Peyer's patch (tissue), 4 donors: ENCODE data around the gene TFF2. TPM values are rescaled to one million over a fixed set of nuclear protein-coding genes. Genes with fewer than 3 reads are reported as not detected.

Source experiments
- DNase-seq, 3 donors: peaks; one replicate each; pipeline ENCODE4 v3.0.0-alpha.2; 2017 to 2019
- H3K27ac ChIP-seq, 4 donors: fragments of 200-600 bp; sonication (generic); one replicate each; pipeline ENCODE4 v1.5.1; 2016 to 2019
- H3K27me3 ChIP-seq, 2 donors: fragments of 200-600 bp; sonication (generic); one replicate each; pipeline ENCODE4 v1.5.1; 2019
- H3K36me3 ChIP-seq, 3 donors: fragments of 200-600 bp; sonication (generic); one replicate each; pipeline ENCODE4 v1.5.1; 2016 to 2019
- H3K4me1 ChIP-seq, 4 donors: fragments of 200-600 bp; sonication (generic); one replicate each; pipeline ENCODE4 v1.5.1; 2016 to 2019
- H3K4me3 ChIP-seq, 4 donors: fragments of 200-600 bp; sonication (generic); 1 replicate in 3 of 4; 2 replicates in 1 of 4; pipeline ENCODE4 v1.5.1; 2016 to 2019; ENCODE audit warnings: mild to moderate bottlenecking in 1 of 4
- H3K9me3 ChIP-seq, 4 donors: fragments of 200-600 bp; sonication (generic); one replicate each; pipeline ENCODE4 v1.5.1; 2016 to 2019; ENCODE audit warnings: mild to moderate bottlenecking in 1 of 4
- POLR2A ChIP-seq, 2 donors: fragments of 450-650 bp; IDR thresholded peaks; one replicate each; pipeline ENCODE4 v1.5.1; 2017; ENCODE audit warnings: antibody characterized with exemption in 2 of 2, mild to moderate bottlenecking in 2 of 2, moderate library complexity in 2 of 2
- total RNA-seq, 4 donors: library from RNA; depleted of rRNA; stranded (reverse); fragments of >200 nt; gene quantifications; one replicate each; pipeline ENCODE4 v1.1.0, GENCODE V29; 2016
- TF ChIP-seq, protein P1 (sequence below), 6 experiments: fragments of 450-650 bp in 4 of 6; fragments of 200-600 bp in 2 of 6; sonication (generic) in 1 of 6; IDR thresholded peaks; one replicate each; pipeline ENCODE4 v1.5.1; 2017 to 2019; ENCODE audit warnings: antibody characterized with exemption in 6 of 6, mild to moderate bottlenecking in 3 of 6, moderate library complexity in 1 of 6

The TFF2 gene
- total RNA-seq, 4 donors from 2014 or later = 6.7 TPM; not detected in 3

DNA sequence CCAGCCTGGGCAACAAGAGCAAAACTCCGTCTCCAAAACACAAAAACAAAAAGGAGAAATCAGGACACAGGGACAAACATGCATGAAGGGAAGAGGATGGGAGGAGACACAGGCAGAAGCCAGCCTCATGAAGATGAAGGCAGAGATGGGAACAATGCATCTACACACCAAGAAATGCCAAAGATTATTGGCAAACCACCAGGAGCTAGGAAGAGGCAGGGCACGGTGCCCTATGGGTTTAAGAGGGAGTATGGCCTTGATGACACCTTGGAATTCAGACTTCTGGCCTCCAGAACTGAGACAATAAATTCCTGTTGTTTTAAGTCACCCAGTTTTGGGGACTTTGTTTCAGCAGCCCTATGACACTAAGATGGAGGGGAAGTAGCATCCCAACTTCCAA lies 39.9 kb upstream of the TFF2 start:
- Histone ChIP-seq H3K27ac (no peak overlapping the region), H3K9me3 (no peaks in the 10 kb centered on the region), H3K4me1 (peaks cover 0 to 8% (median 0%) of the 10 kb centered on the region in 4 donors), H3K36me3 (no peaks in the 10 kb centered on the region), H3K27me3 (no peaks in the 10 kb centered on the region), H3K4me3 (no peak overlapping the region)
- DNase-seq = no peak
- TF ChIP-seq POLR2A (IDR thresholded peaks at IDR 0.05) = no peak
- TF ChIP-seq, protein P1, sequence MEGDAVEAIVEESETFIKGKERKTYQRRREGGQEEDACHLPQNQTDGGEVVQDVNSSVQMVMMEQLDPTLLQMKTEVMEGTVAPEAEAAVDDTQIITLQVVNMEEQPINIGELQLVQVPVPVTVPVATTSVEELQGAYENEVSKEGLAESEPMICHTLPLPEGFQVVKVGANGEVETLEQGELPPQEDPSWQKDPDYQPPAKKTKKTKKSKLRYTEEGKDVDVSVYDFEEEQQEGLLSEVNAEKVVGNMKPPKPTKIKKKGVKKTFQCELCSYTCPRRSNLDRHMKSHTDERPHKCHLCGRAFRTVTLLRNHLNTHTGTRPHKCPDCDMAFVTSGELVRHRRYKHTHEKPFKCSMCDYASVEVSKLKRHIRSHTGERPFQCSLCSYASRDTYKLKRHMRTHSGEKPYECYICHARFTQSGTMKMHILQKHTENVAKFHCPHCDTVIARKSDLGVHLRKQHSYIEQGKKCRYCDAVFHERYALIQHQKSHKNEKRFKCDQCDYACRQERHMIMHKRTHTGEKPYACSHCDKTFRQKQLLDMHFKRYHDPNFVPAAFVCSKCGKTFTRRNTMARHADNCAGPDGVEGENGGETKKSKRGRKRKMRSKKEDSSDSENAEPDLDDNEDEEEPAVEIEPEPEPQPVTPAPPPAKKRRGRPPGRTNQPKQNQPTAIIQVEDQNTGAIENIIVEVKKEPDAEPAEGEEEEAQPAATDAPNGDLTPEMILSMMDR (IDR thresholded peaks at IDR 0.05) = no peak

DNA sequence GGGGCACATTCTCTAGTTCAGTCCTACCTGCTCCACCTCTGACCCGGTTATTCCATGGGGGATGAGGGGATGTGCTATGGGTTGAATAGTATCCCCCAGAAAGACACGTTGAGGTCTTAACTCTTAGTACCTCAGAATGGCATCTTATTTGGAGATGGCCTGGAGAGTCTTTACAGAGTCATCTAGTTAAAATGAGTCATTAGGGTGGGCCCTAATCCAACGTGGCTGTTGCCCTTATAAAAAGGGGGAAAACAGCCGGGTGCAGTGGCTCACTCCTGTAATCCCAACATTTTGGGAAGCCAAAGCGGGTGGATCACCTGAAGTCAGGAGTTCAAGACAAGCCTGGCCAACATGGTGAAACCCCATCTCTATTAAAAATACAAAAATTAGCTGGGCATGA lies 39.4 kb upstream of the TFF2 start:
- H3K27me3 ChIP-seq = no peaks in the 10 kb centered on the region
- DNase-seq = no peak
- no peak for TF ChIP-seq POLR2A (IDR thresholded peaks at IDR 0.05)
- TF ChIP-seq, protein P1 (IDR thresholded peaks at IDR 0.05) = no peak
- no peak overlapping the region for H3K4me3 ChIP-seq
- H3K4me1 ChIP-seq = peaks cover 0 to 13% (median 0%) of the 10 kb centered on the region in 4 donors
- H3K9me3 ChIP-seq = no peaks in the 10 kb centered on the region
- H3K36me3 ChIP-seq = no peaks in the 10 kb centered on the region
- no peak overlapping the region for H3K27ac ChIP-seq

- peak overlapping the region in 2 of 4 donors; percentile 11 to 21 for H3K4me3 ChIP-seq
- H3K27me3 ChIP-seq = no peaks in the 10 kb centered on the region
- TF ChIP-seq, protein P1 (IDR thresholded peaks at IDR 0.05) = no peak
- TF ChIP-seq POLR2A (IDR thresholded peaks at IDR 0.05) = no peak
- peaks cover 0 to 16% (median 2%) of the 10 kb centered on the region in 4 donors for H3K4me1 ChIP-seq
- H3K27ac ChIP-seq = peak overlapping the region in 2 of 4 donors; percentile 28 to 51
- H3K36me3 ChIP-seq = no peaks in the 10 kb centered on the region
- DNase-seq = peak in 1 of 3 donors; percentile 53
- H3K9me3 ChIP-seq = no peaks in the 10 kb centered on the region
These were observed 38.6 kb upstream of the TFF2 start for GRCh38 chr21:42389449-42389835.

- no peaks in the 10 kb centered on the region for H3K36me3 ChIP-seq
- peak overlapping the region in 3 of 4 donors; percentile 8 to 51 (median 28) for H3K27ac ChIP-seq
- H3K9me3 ChIP-seq = no peaks in the 10 kb centered on the region
- H3K4me3 ChIP-seq = peak overlapping the region in 2 of 4 donors; percentile 11 to 21
- TF ChIP-seq, protein P1 (IDR thresholded peaks at IDR 0.05) = no peak
- no peak for TF ChIP-seq POLR2A (IDR thresholded peaks at IDR 0.05)
- no peaks in the 10 kb centered on the region for H3K27me3 ChIP-seq
- peak in 1 of 3 donors; percentile 59 for DNase-seq
- peaks cover 0 to 16% (median 4%) of the 10 kb centered on the region in 4 donors for H3K4me1 ChIP-seq
These were observed 38.1 kb upstream of the TFF2 start for GRCh38 chr21:42388740-42389448.

DNA sequence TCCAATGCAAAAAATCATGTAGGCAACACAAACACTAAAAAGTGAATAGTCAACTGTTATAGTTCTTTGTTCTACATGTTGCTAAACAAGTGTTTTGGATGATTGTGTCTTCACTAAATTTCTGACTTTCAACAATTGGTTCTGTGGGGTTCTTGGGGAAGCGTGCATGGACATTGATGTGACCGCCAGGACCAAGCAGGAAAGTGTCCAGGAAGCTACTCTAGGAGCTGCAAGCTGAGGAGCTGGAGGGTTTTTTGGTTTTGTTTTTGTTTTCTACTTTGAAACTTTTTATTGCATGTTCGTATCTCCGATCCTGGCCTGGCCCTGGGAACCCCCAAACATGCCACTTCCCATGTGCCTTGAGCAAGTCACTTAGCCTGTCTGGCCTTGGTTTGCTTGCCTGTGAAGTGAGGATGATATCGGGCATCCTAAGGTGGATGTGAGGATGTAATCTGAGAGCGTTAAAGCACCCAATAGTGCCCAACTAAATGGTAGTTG lies 37.1 kb upstream of the TFF2 start:
- peak in 1 of 3 donors; percentile 21 for DNase-seq
- Histone ChIP-seq H3K27ac (no peak overlapping the region), H3K4me1 (peaks cover 0 to 16% (median 4%) of the 10 kb centered on the region in 4 donors)

More for the DNA sequence above, 37.1 kb upstream of the TFF2 start:
- Histone ChIP-seq H3K27me3 (no peaks in the 10 kb centered on the region), H3K9me3 (no peaks in the 10 kb centered on the region), H3K36me3 (no peaks in the 10 kb centered on the region), H3K4me3 (no peak overlapping the region)
- TF ChIP-seq POLR2A (IDR thresholded peaks at IDR 0.05) = no peak
- TF ChIP-seq, protein P1 (IDR thresholded peaks at IDR 0.05) = no peak
